T-cell (primary cell): Measurements from ENCODE around the gene C11orf52. TPM values are rescaled to one million over a fixed set of nuclear protein-coding genes. Genes with fewer than 3 reads are reported as not detected.

Experiments
- ATAC-seq, 4 experiments: fragments of 200-7000 bp in 3 of 4; fragments of 150-1000 bp in 1 of 4; cut with Tn5 transposase; replicated peaks in 1 of 4; 1 replicate in 3 of 4; 2 replicates in 1 of 4; pipeline ENCODE4 v1.10.0; 2021; ENCODE audit warnings: moderate library complexity in 3 of 4, mild to moderate bottlenecking in 2 of 4, moderate number of reproducible peaks in 1 of 4
- CTCF ChIA-PET, 2 donors: fragments of 300-600 bp; sonication (Branson Sonifier 250); formaldehyde crosslinking; loops; one replicate each; lab custom pipeline; 2022; ENCODE audit warnings: antibody characterized with exemption in 2 of 2; lab: Charles Lee
- POLR2A ChIA-PET, 2 donors: fragments of 300-600 bp; sonication (Branson Sonifier 250); formaldehyde crosslinking; loops; one replicate each; lab custom pipeline; 2022; ENCODE audit warnings: antibody characterized with exemption in 2 of 2; lab: Charles Lee
- DNase-seq, 35 experiments: peaks; one replicate each; pipeline versions ENCODE4 v3.0.0 to v3.0.0-alpha.2; 2013 to 2023
- H3K27ac ChIP-seq: one replicate; pipeline ENCODE4 v1.5.1; 2013; ENCODE audit warnings: low read length
- H3K27me3 ChIP-seq, 2 experiments: replicated peaks in 1 of 2; 1 replicate in 1 of 2; 2 replicates in 1 of 2; pipeline versions ENCODE4 v1.6.1 to v1.7.0; 2013; ENCODE audit warnings: low read length in 1 of 2, mixed read lengths in 1 of 2; ENCODE audit not compliant: control insufficient read depth in 2 of 2, insufficient read depth in 2 of 2; ENCODE audit errors: extremely low read depth in 1 of 2
- H3K36me3 ChIP-seq, 2 donors: 1 replicate in 1 of 2; 2 replicates in 1 of 2; pipeline versions ENCODE4 v1.6.1 to v1.7.0; 2013; ENCODE audit warnings: low read length in 1 of 2; ENCODE audit not compliant: control insufficient read depth in 2 of 2, insufficient read depth in 1 of 2; ENCODE audit errors: extremely low read depth in 1 of 2
- H3K4me1 ChIP-seq, 2 experiments: 1 replicate in 1 of 2; 2 replicates in 1 of 2; pipeline versions ENCODE4 v1.6.1 to v1.7.0; 2013; ENCODE audit warnings: low read length in 2 of 2, mixed read lengths in 1 of 2; ENCODE audit not compliant: insufficient read depth in 2 of 2, control insufficient read depth in 1 of 2; ENCODE audit errors: extremely low read depth in 1 of 2
- H3K4me3 ChIP-seq, 2 donors: 1 replicate in 1 of 2; 2 replicates in 1 of 2; pipeline versions ENCODE4 v1.5.1 to v1.7.0; 2013; ENCODE audit warnings: mild to moderate bottlenecking in 2 of 2, low read length in 1 of 2, moderate library complexity in 1 of 2; ENCODE audit not compliant: control insufficient read depth in 1 of 2; ENCODE audit errors: extremely low read depth in 1 of 2
- H3K9me3 ChIP-seq: 2 replicates; pipeline ENCODE4 v1.7.0; 2013
- H3K27ac Mint-ChIP-seq, 2 donors: one replicate each; pipeline ENCODE4 v1.8.0; 2020 to 2021; ENCODE audit warnings: mild to moderate bottlenecking in 2 of 2, mixed read lengths in 2 of 2
- H3K27me3 Mint-ChIP-seq, 2 donors: one replicate each; pipeline ENCODE4 v1.8.0; 2021 to 2022; ENCODE audit warnings: mixed read lengths in 2 of 2
- H3K36me3 Mint-ChIP-seq: one replicate; pipeline ENCODE4 v1.8.0; 2021; ENCODE audit warnings: mixed read lengths
- H3K4me1 Mint-ChIP-seq, 3 donors: one replicate each; pipeline ENCODE4 v1.8.0; 2020 to 2022; ENCODE audit warnings: mixed read lengths in 3 of 3, mild to moderate bottlenecking in 1 of 3
- H3K4me3 Mint-ChIP-seq, 3 donors: one replicate each; pipeline ENCODE4 v1.8.0; 2020 to 2022; ENCODE audit warnings: mild to moderate bottlenecking in 3 of 3, mixed read lengths in 3 of 3, moderate library complexity in 3 of 3
- H3K9me3 Mint-ChIP-seq, 3 donors: one replicate each; pipeline ENCODE4 v1.8.0; 2020 to 2022; ENCODE audit warnings: mixed read lengths in 3 of 3
- WGBS: methylation state at CpG from one replicate; pipeline ENCODE4 v1.1.5; 2013; ENCODE audit warnings: missing lambda C conversion rate; ENCODE audit not compliant: insufficient coverage; 5-methylcytosine and 5-hydroxymethylcytosine counted together
- total RNA-seq, 35 experiments: library from RNA in 6 of 35; stranded (reverse) in 6 of 35; fragments of 120-200 nt in 1 of 35; gene quantifications; one replicate each; pipeline versions ENCODE4 v1.2.1 to v1.2.4 and lab custom pipeline; 2013 to 2026

The C11orf52 gene
- total RNA-seq, 5 donors from 2014 or later (not counting 1 experiment from before 2014, with no cell fraction given) = not detected

DNA sequence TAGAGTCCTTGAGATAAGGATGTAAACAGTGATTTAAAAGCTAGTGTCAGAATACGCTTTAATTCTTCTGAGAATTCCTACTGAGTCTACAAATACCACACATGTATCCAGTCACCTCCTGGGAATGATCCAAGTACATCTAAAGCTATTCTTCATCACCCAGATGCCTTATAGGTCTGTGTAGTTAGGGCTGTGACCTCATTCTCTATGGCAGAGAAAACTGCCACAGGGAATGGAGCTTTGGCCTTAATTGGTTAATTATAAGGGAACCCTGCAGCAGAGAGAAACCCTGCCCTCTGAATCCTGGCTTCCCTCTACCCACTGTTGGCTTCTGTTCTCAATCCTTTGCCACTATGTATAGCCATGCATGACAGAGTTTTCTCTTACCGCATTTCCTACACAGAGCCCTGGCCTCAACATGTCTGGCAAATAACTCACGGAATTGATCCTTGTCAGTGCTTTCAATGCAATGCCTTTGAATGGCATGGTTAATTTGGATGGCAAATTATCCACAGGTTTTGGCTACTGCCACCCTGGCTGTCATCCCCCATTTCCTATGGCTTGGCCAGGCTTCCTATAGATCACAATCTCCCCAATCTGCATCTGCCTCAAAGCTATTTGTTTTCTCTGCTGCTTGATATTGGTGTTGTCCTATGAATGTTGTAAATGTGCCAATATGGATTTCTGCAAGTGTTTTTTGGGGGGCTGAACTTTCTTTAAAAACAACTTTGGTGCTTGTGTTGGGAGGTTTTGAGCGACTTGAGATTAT is 21.3 kb downstream of the C11orf52 start:
- Mint-ChIP-seq H3K27ac (no peak overlapping the region), H3K4me1 (peaks cover 38 to 48% (median 44%) of the 10 kb centered on the region in 3 donors), H3K4me3 (no peak overlapping the region), H3K27me3 (no peaks in the 10 kb centered on the region), H3K36me3 (peaks cover 4% of the 10 kb centered on the region), H3K9me3 (no peaks in the 10 kb centered on the region)
- ATAC-seq = no peak
- Histone ChIP-seq H3K27me3 (no peaks in the 10 kb centered on the region), H3K4me3 (no peak overlapping the region), H3K36me3 (no peaks in the 10 kb centered on the region), H3K9me3 (no peaks in the 10 kb centered on the region), H3K27ac (no peak overlapping the region), H3K4me1 (peaks cover 20 to 28% of the 10 kb centered on the region in 2 experiments)
- 80% methylated on average over 1 of the region's 4 CpGs for WGBS
- POLR2A ChIA-PET = interaction anchor here in 1 of 2 donors (1.7 kb wide), 1 partner anchor 13 kb away, joined by 7 read pairs; no protein-coding TSS in a partner anchor
- no peak for DNase-seq
- CTCF ChIA-PET = interaction anchor here (0.6 to 2.0 kb wide), 3 partner anchors 13 to 91 kb away, joined by 3 to 13 read pairs (median 5); no protein-coding TSS in a partner anchor

- no peaks in the 10 kb centered on the region for H3K27me3 Mint-ChIP-seq
- ATAC-seq (no peak), DNase-seq (no peak)
- Histone ChIP-seq H3K36me3 (no peaks in the 10 kb centered on the region), H3K4me1 (peaks cover 15 to 21% of the 10 kb centered on the region in 2 experiments), H3K27me3 (no peaks in the 10 kb centered on the region), H3K4me3 (no peak overlapping the region), H3K27ac (no peak overlapping the region), H3K9me3 (no peaks in the 10 kb centered on the region)
- H3K4me3 Mint-ChIP-seq = no peak overlapping the region
- H3K36me3 Mint-ChIP-seq = peaks cover 4% of the 10 kb centered on the region
- 94% methylated on average over 5 of the region's 5 CpGs for WGBS
- H3K9me3 Mint-ChIP-seq = no peaks in the 10 kb centered on the region
- peaks cover 28 to 38% (median 37%) of the 10 kb centered on the region in 3 donors for H3K4me1 Mint-ChIP-seq
- CTCF ChIA-PET = interaction anchor here (1.0 to 1.7 kb wide), 2 partner anchors 10 to 40 kb away, joined by 3 to 5 read pairs; no protein-coding TSS in a partner anchor
- H3K27ac Mint-ChIP-seq = no peak overlapping the region
- POLR2A ChIA-PET = no interaction called here
These were observed 23.2 kb downstream of the C11orf52 start for GRCh38 chr11:111941963-111942362.

DNA sequence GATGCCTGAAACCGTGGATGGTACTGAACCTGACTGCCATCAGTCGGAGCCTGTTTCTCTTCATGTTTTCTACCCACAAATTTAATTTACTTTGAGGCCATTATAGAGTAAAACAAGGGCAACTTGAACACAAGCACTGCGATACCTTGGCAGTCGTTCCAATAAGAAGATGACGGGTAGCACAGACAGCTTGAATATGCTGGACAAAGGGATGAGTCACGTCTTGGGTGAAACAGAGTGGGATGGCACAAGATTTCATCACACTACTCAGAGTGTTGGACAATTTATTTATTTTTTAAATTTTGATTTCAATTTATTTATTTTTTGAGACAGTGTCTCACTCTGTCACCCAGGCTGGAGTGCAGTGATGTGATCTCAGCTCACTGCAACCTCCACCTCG is 24.1 kb downstream of the C11orf52 start:
- WGBS = 60% methylated on average over 1 of the region's 7 CpGs
- no peaks in the 10 kb centered on the region for H3K9me3 Mint-ChIP-seq
- Histone ChIP-seq H3K4me3 (no peak overlapping the region), H3K4me1 (peaks cover 11 to 13% of the 10 kb centered on the region in 2 experiments), H3K36me3 (no peaks in the 10 kb centered on the region), H3K27ac (no peak overlapping the region), H3K27me3 (no peaks in the 10 kb centered on the region), H3K9me3 (no peaks in the 10 kb centered on the region)
- peaks cover 4% of the 10 kb centered on the region for H3K36me3 Mint-ChIP-seq
- peaks cover 22 to 34% (median 33%) of the 10 kb centered on the region in 3 donors for H3K4me1 Mint-ChIP-seq
- DNase-seq (no peak), ATAC-seq (no peak)
- CTCF ChIA-PET = interaction anchor here (0.6 to 1.7 kb wide), 5 partner anchors 9 to 188 kb away, joined by 3 to 5 read pairs (median 3); no protein-coding TSS in a partner anchor
- POLR2A ChIA-PET = interaction anchor here in 1 of 2 donors (0.6 kb wide), 1 partner anchor 16 kb away, joined by 4 read pairs; no protein-coding TSS in a partner anchor
- no peak overlapping the region for H3K27ac Mint-ChIP-seq
- no peaks in the 10 kb centered on the region for H3K27me3 Mint-ChIP-seq
- H3K4me3 Mint-ChIP-seq = no peak overlapping the region

GRCh38 chr11:111944139-111944538 is 25.4 kb downstream of the C11orf52 start:
- Mint-ChIP-seq H3K36me3 (peaks cover 4% of the 10 kb centered on the region), H3K9me3 (no peaks in the 10 kb centered on the region), H3K27ac (peak overlapping the region; percentile 70 to 87), H3K27me3 (no peaks in the 10 kb centered on the region), H3K4me1 (peaks cover 9 to 26% (median 20%) of the 10 kb centered on the region in 3 donors), H3K4me3 (peak overlapping the region in 2 of 3 donors; percentile 5 to 52)
- Histone ChIP-seq H3K27ac (no peak overlapping the region), H3K36me3 (no peaks in the 10 kb centered on the region), H3K4me3 (no peak overlapping the region), H3K4me1 (peaks cover under 1 to 7% of the 10 kb centered on the region in 2 experiments), H3K27me3 (no peaks in the 10 kb centered on the region), H3K9me3 (no peaks in the 10 kb centered on the region)
- DNase-seq (no peak), ATAC-seq (peak in 3 of 4 experiments; percentile 49 to 92 (median 55))
- CTCF ChIA-PET = interaction anchor here (0.5 to 1.1 kb wide), 2 partner anchors 14 to 1771 kb away, joined by 3 to 4 read pairs; no protein-coding TSS in a partner anchor
- POLR2A ChIA-PET = interaction anchor here in 1 of 2 donors (0.6 kb wide), 1 partner anchor 97 kb away, joined by 3 read pairs; no protein-coding TSS in a partner anchor
- WGBS = 39% methylated on average over 2 of the region's 3 CpGs

- Histone ChIP-seq H3K4me1 (peaks cover 0 to 7% of the 10 kb centered on the region in 2 experiments), H3K27me3 (no peaks in the 10 kb centered on the region), H3K4me3 (no peak overlapping the region), H3K27ac (no peak overlapping the region), H3K9me3 (no peaks in the 10 kb centered on the region), H3K36me3 (no peaks in the 10 kb centered on the region)
- 35% methylated on average over 2 of the region's 5 CpGs for WGBS
- H3K36me3 Mint-ChIP-seq = peaks cover 4% of the 10 kb centered on the region
- peak in 3 of 4 experiments; percentile 27 to 58 (median 54) for ATAC-seq
- POLR2A ChIA-PET = interaction anchor here in 1 of 2 donors (0.6 kb wide), 1 partner anchor 96 kb away, joined by 3 read pairs; no protein-coding TSS in a partner anchor
- peaks cover 8 to 22% (median 20%) of the 10 kb centered on the region in 3 donors for H3K4me1 Mint-ChIP-seq
- H3K27me3 Mint-ChIP-seq = no peaks in the 10 kb centered on the region
- peak overlapping the region in 1 of 3 donors; percentile 52 for H3K4me3 Mint-ChIP-seq
- H3K9me3 Mint-ChIP-seq = no peaks in the 10 kb centered on the region
- CTCF ChIA-PET = interaction anchor here in 1 of 2 donors (1.1 kb wide), 1 partner anchor 15 kb away, joined by 3 read pairs; no protein-coding TSS in a partner anchor
- peak overlapping the region in 1 of 2 donors; percentile 87 for H3K27ac Mint-ChIP-seq
- DNase-seq = no peak
These were observed 25.9 kb downstream of the C11orf52 start for GRCh38 chr11:111944651-111945051.

- no peak overlapping the region for H3K4me3 ChIP-seq
- H3K27me3 ChIP-seq = no peaks in the 10 kb centered on the region
- ATAC-seq (no peak), DNase-seq (no peak)
- ChIA-PET CTCF (interaction anchor here (0.7 to 1.1 kb wide), 3 partner anchors 9 to 15 kb away, joined by 3 to 4 read pairs (median 4); no protein-coding TSS in a partner anchor), POLR2A (interaction anchor here in 1 of 2 donors (0.6 kb wide), 1 partner anchor 40 kb away, joined by 4 read pairs; no protein-coding TSS in a partner anchor)
- H3K9me3 ChIP-seq = no peaks in the 10 kb centered on the region
- peaks cover 0 to 7% of the 10 kb centered on the region in 2 experiments for H3K4me1 ChIP-seq
- H3K36me3 Mint-ChIP-seq = peaks cover 4% of the 10 kb centered on the region
- H3K27ac Mint-ChIP-seq = no peak overlapping the region
- no peaks in the 10 kb centered on the region for H3K36me3 ChIP-seq
- no peak overlapping the region for H3K27ac ChIP-seq
- no CpG with 5 or more reads among the region's 1 CpG for WGBS
- peaks cover 8 to 23% (median 22%) of the 10 kb centered on the region in 3 donors for H3K4me1 Mint-ChIP-seq
- H3K4me3 Mint-ChIP-seq = no peak overlapping the region
- H3K27me3 Mint-ChIP-seq = no peaks in the 10 kb centered on the region
- no peaks in the 10 kb centered on the region for H3K9me3 Mint-ChIP-seq
These were observed 26.5 kb downstream of the C11orf52 start for GRCh38 chr11:111945198-111945597.
